ENCODE data around the gene CTNND2. TPM values are rescaled to one million over a fixed set of nuclear protein-coding genes. Genes with fewer than 3 reads are reported as not detected.

The CTNND2 gene
- total RNA-seq, 1 donor from 2014 or later = 0.29 TPM

- TF ChIP-seq, protein P1, sequence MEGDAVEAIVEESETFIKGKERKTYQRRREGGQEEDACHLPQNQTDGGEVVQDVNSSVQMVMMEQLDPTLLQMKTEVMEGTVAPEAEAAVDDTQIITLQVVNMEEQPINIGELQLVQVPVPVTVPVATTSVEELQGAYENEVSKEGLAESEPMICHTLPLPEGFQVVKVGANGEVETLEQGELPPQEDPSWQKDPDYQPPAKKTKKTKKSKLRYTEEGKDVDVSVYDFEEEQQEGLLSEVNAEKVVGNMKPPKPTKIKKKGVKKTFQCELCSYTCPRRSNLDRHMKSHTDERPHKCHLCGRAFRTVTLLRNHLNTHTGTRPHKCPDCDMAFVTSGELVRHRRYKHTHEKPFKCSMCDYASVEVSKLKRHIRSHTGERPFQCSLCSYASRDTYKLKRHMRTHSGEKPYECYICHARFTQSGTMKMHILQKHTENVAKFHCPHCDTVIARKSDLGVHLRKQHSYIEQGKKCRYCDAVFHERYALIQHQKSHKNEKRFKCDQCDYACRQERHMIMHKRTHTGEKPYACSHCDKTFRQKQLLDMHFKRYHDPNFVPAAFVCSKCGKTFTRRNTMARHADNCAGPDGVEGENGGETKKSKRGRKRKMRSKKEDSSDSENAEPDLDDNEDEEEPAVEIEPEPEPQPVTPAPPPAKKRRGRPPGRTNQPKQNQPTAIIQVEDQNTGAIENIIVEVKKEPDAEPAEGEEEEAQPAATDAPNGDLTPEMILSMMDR (IDR thresholded peaks at IDR 0.05; ENCODE audit: insufficient read depth, low read length, poor library complexity, severe bottlenecking) = no peak
- no peak overlapping the region for H3K4me3 ChIP-seq (ENCODE audit: low read depth, low read length)
- DNase-seq (ENCODE audit: low read depth) = no peak
These were observed 21.5 kb upstream of the CTNND2 start for GRCh38 chr5:11925701-11926100.

DNA sequence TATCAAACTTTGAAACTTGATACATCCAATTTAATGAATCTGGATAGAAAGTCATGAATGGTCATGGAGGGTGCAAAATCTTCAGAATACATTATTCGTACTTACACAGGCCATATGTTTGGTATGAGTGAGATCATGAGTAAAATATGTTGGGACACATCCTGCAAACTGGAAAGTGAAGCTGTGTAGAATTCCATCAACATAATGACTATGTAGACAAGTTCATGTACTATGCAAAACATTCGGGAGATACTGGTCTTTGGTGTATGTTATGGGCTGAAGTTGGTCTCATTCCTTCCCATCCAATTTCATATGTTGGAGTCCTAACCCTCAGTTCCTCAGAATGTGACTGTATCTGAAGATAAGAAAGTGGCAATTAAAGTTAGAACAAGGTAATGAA is 18.1 kb upstream of the CTNND2 start:
- DNase-seq (ENCODE audit: low read depth) = no peak
- Histone ChIP-seq H3K27me3 (ENCODE audit: control insufficient read depth, insufficient read depth, low read length) (no peaks in the 10 kb centered on the region), H3K36me3 (ENCODE audit: control insufficient read depth, insufficient read depth, low read length) (no peaks in the 10 kb centered on the region), H3K4me3 (ENCODE audit: low read depth, low read length) (no peak overlapping the region)
- TF ChIP-seq, protein P1 (IDR thresholded peaks at IDR 0.05; ENCODE audit: insufficient read depth, low read length, poor library complexity, severe bottlenecking) = no peak

More at GRCh38 chr5:11925701-11926100, 21.5 kb upstream of the CTNND2 start:
- Histone ChIP-seq H3K27me3 (ENCODE audit: control insufficient read depth, insufficient read depth, low read length) (no peaks in the 10 kb centered on the region), H3K36me3 (ENCODE audit: control insufficient read depth, insufficient read depth, low read length) (no peaks in the 10 kb centered on the region)

- H3K36me3 ChIP-seq (ENCODE audit: control insufficient read depth, insufficient read depth, low read length) = no peaks in the 10 kb centered on the region
- no peaks in the 10 kb centered on the region for H3K27me3 ChIP-seq (ENCODE audit: control insufficient read depth, insufficient read depth, low read length)
- H3K4me3 ChIP-seq (ENCODE audit: low read depth, low read length) = no peak overlapping the region
- DNase-seq (ENCODE audit: low read depth) = no peak
- TF ChIP-seq, protein P1 (IDR thresholded peaks at IDR 0.05; ENCODE audit: insufficient read depth, low read length, poor library complexity, severe bottlenecking) = no peak
These were observed 14.3 kb upstream of the CTNND2 start for GRCh38 chr5:11918463-11919045.

- TF ChIP-seq, protein P1 (IDR thresholded peaks at IDR 0.05; ENCODE audit: insufficient read depth, low read length, poor library complexity, severe bottlenecking) = no peak
- Histone ChIP-seq H3K27me3 (ENCODE audit: control insufficient read depth, insufficient read depth, low read length) (peaks cover 11% of the 10 kb centered on the region), H3K4me3 (ENCODE audit: low read depth, low read length) (no peak overlapping the region), H3K36me3 (ENCODE audit: control insufficient read depth, insufficient read depth, low read length) (no peaks in the 10 kb centered on the region)
- no peak for DNase-seq (ENCODE audit: low read depth)
These were observed 5.2 kb upstream of the CTNND2 start for GRCh38 chr5:11909471-11909870.

DNA sequence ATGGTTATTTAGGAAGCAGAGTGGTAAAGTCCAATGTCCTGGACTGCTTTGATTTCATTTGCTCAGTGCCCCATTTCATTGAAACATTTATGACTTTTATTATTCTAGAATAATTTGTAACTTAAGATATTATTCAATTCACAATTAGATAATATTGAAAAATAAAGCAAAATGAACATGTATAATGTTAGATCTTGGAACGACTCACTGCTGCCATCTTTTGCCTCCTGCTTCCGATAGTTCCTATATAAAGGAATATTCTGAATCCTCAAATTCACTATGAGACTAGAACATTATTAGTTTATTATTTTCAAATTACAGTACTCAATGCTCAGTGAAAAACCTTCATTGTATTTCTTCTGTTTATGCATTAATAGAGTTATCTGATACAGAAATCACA is 2.3 kb upstream of the CTNND2 start:
- Histone ChIP-seq H3K27me3 (ENCODE audit: control insufficient read depth, insufficient read depth, low read length) (peaks cover 26% of the 10 kb centered on the region), H3K4me3 (ENCODE audit: low read depth, low read length) (no peak overlapping the region), H3K36me3 (ENCODE audit: control insufficient read depth, insufficient read depth, low read length) (no peaks in the 10 kb centered on the region)
- no peak for DNase-seq (ENCODE audit: low read depth)
- TF ChIP-seq, protein P1 (IDR thresholded peaks at IDR 0.05; ENCODE audit: insufficient read depth, low read length, poor library complexity, severe bottlenecking) = no peak

- Histone ChIP-seq H3K36me3 (ENCODE audit: control insufficient read depth, insufficient read depth, low read length) (no peaks in the 10 kb centered on the region), H3K27me3 (ENCODE audit: control insufficient read depth, insufficient read depth, low read length) (peaks cover 28% of the 10 kb centered on the region), H3K4me3 (ENCODE audit: low read depth, low read length) (no peak overlapping the region)
- DNase-seq (ENCODE audit: low read depth) = no peak
- TF ChIP-seq, protein P1 (IDR thresholded peaks at IDR 0.05; ENCODE audit: insufficient read depth, low read length, poor library complexity, severe bottlenecking) = no peak
These were observed 960 bp upstream of the CTNND2 start for GRCh38 chr5:11905206-11905605.
